Left lung (tissue), 10 donors: ENCODE data around the gene C11orf68. TPM values are rescaled to one million over a fixed set of nuclear protein-coding genes. Genes with fewer than 3 reads are reported as not detected.

Source experiments
- ATAC-seq: fragments of 200-7000 bp; cut with Tn5 transposase; one replicate; pipeline ENCODE4 v1.9.1; 2020; ENCODE audit warnings: moderate library complexity
- DNase-seq, 4 donors: peaks; one replicate each; pipeline ENCODE4 v3.0.0-alpha.2; 2013 to 2020
- H3K27ac ChIP-seq, 2 donors: fragments of 200-600 bp; sonication (generic) in 1 of 2; one replicate each; pipeline versions ENCODE4 v1.5.0 to v1.8.0; 2020 to 2021
- H3K27me3 ChIP-seq, 2 donors: fragments of 200-600 bp; sonication (generic) in 1 of 2; one replicate each; pipeline versions ENCODE4 v1.5.0 to v1.8.0; 2020 to 2021
- H3K36me3 ChIP-seq, 2 donors: fragments of 200-600 bp; sonication (generic) in 1 of 2; one replicate each; pipeline versions ENCODE4 v1.5.0 to v1.8.0; 2020 to 2021
- H3K4me1 ChIP-seq, 2 donors: fragments of 200-600 bp; one replicate each; pipeline ENCODE4 v1.8.0; 2021
- H3K4me3 ChIP-seq, 2 donors: fragments of 200-600 bp; sonication (generic) in 1 of 2; one replicate each; pipeline versions ENCODE4 v1.5.0 to v1.8.0; 2020 to 2021; ENCODE audit warnings: mild to moderate bottlenecking in 1 of 2
- H3K9me3 ChIP-seq, 2 donors: fragments of 200-600 bp; sonication (generic) in 1 of 2; one replicate each; pipeline versions ENCODE4 v1.5.0 to v1.8.0; 2020 to 2021
- intact Hi-C, 2 donors: fragments of 100-400 bp; cut with DNase I; formaldehyde crosslinking; loops; one replicate each; pipeline versions ENCODE4 v1.11.2 to v1.14.2; 2022
- polyA plus RNA-seq, 6 donors: library from polyadenylated mRNA; unstranded; fragments of 120-200 nt; gene quantifications; one replicate each; pipeline ENCODE4 v1.2.1, GENCODE V29; 2013; ENCODE audit not compliant: insufficient read length in 6 of 6
- total RNA-seq, 2 donors: library from RNA; stranded (reverse); fragmentation: NEBNext Ultra II Directional; extraction: Animal tissue kit (Norgen Biotek cat#: 25700); gene quantifications; one replicate each; pipeline ENCODE4 v1.2.1, GENCODE V29; 2021
- TF ChIP-seq, protein P1 (sequence below), 2 donors: fragments of 200-600 bp; sonication (generic) in 1 of 2; IDR thresholded peaks; one replicate each; pipeline versions ENCODE4 v1.5.0 to v1.8.0; 2021; ENCODE audit warnings: antibody characterized with exemption in 2 of 2
- donor health status: DM: no; HTN: yes; CAD: no.
- donor health status: DM: no; HTN: no; CAD: no.

The C11orf68 gene
- total and polyA plus RNA-seq, 8 donors, result 29.6 to 36.9 (median 34.2) TPM

DNA sequence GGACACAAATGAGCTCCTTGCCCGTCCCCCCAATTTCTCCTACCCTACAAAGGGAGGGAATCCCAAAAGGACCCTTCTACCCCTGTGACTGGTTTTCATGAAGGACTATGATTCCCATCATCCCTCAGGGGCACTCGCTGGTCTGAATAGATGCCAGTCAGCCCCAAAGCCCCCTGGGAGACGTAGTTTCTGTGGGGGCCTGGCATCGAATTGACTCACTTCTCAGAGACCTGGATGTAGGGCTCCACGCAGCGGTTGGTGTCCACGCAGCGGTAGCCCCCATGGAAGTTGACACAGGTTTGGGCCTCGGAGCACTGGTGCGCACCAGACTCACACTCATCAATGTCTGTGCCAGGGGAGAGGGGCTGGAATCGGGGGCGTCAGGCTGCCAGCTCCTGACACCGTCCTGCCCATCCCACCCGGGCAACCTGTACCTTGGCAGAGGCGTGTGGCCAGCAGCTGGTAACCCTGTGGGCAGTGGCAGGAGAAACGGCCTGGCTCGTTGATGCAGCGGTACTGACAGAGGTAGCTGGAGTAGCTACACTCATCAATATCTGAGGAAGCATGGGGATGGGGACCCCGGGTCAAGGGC lies 50.7 kb downstream of the C11orf68 start:
- no peaks in the 10 kb centered on the region for H3K9me3 ChIP-seq
- intact Hi-C loops, result no loop called here
- DNase-seq, result peak in 1 of 4 donors; percentile 50
- no peak for ATAC-seq
- peaks cover 0 to 54% of the 10 kb centered on the region in 2 donors for H3K4me1 ChIP-seq
- no peak overlapping the region for H3K4me3 ChIP-seq
- H3K27me3 ChIP-seq, result no peaks in the 10 kb centered on the region
- H3K27ac ChIP-seq, result no peak overlapping the region
- H3K36me3 ChIP-seq, result peaks cover 0 to 55% of the 10 kb centered on the region in 2 donors
- TF ChIP-seq, protein P1, sequence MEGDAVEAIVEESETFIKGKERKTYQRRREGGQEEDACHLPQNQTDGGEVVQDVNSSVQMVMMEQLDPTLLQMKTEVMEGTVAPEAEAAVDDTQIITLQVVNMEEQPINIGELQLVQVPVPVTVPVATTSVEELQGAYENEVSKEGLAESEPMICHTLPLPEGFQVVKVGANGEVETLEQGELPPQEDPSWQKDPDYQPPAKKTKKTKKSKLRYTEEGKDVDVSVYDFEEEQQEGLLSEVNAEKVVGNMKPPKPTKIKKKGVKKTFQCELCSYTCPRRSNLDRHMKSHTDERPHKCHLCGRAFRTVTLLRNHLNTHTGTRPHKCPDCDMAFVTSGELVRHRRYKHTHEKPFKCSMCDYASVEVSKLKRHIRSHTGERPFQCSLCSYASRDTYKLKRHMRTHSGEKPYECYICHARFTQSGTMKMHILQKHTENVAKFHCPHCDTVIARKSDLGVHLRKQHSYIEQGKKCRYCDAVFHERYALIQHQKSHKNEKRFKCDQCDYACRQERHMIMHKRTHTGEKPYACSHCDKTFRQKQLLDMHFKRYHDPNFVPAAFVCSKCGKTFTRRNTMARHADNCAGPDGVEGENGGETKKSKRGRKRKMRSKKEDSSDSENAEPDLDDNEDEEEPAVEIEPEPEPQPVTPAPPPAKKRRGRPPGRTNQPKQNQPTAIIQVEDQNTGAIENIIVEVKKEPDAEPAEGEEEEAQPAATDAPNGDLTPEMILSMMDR (IDR thresholded peaks at IDR 0.05), result no peak

DNA sequence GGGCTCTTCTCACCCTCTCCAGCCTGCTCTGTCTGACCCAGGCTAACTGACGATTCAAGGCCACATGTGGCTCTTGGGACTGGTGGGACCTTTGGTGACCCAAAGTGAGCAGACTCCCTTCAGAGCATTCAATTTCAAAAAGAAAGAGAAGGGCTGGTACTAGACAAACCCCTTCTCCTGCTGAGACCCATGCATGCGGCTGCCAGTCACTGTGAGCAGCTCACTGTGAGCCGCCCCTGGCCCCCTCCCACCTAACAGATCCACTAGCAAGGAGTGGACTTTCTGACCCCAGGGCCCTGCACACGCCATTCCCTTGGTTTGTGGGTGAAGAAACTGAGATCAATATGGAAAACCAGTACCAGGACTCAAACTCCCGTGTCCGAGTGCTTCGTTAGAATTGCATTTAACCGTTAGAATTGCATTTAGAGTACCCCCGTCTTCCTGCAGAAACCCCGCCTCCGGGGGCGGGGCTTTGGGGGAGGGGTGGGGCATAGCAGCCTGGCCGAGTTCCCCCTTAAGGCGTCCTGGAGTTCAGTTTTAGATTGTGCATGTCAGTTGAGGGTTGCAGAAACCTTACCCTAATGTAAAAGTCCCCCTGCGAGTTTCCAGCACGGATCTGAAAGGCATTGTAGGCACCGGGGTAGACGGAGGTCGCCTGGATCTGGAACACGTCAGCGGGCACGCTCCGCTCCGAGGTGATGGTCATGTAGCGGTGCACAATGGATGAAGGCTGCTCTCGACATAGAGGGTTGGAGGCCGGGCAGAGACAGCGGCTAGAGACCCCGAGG lies 51.4 kb downstream of the C11orf68 start:
- ATAC-seq (no peak), DNase-seq (peak in 1 of 4 donors; percentile 74)
- Histone ChIP-seq H3K27ac (no peak overlapping the region), H3K36me3 (peaks cover 0 to 62% of the 10 kb centered on the region in 2 donors), H3K9me3 (no peaks in the 10 kb centered on the region), H3K4me1 (peaks cover 0 to 54% of the 10 kb centered on the region in 2 donors), H3K4me3 (no peak overlapping the region), H3K27me3 (no peaks in the 10 kb centered on the region)
- intact Hi-C loops, result no loop called here
- TF ChIP-seq, protein P1 (IDR thresholded peaks at IDR 0.05), result no peak

Other genes with a start within 250 kb of the C11orf68 start
- gene KAT5, start 206.8 kb downstream of the C11orf68 start, total RNA-seq, result 10 to 100 TPM; 57.0 to 67.1 TPM
- gene KAT5, start 206.8 kb downstream of the C11orf68 start, polyA plus RNA-seq, result 10 to 100 TPM; 58.4 to 69.2 (median 64.5) TPM
- gene RNASEH2C, start 198.3 kb downstream of the C11orf68 start, total RNA-seq, result 10 to 100 TPM; 46.0 to 70.1 TPM
- gene RNASEH2C, start 198.3 kb downstream of the C11orf68 start, polyA plus RNA-seq, result 10 to 100 TPM; 34.7 to 52.5 (median 37.2) TPM
- gene AP5B1, start 138.1 kb downstream of the C11orf68 start, total RNA-seq, result 10 to 100 TPM; 22.6 to 39.0 TPM
- 1 to 10 TPM; 2.9 to 4.5 (median 3.5) TPM for gene AP5B1, start 138.1 kb downstream of the C11orf68 start, polyA plus RNA-seq
- gene OVOL1, start 132.0 kb downstream of the C11orf68 start, total RNA-seq, result under 1 TPM; 0.37 to 0.41 TPM
- under 1 TPM; 0.20 to 0.45 (median 0.31) TPM for gene OVOL1, start 132.0 kb downstream of the C11orf68 start, polyA plus RNA-seq
- 1 to 10 TPM in 1 of 2 donors, under 1 TPM in 1; 0.24 to 1.9 TPM for gene SNX32, start 85.1 kb downstream of the C11orf68 start, total RNA-seq
- 1 to 10 TPM; 2.5 to 4.4 (median 3.1) TPM for gene SNX32, start 85.1 kb downstream of the C11orf68 start, polyA plus RNA-seq
- 1,000 to 10,000 TPM in 1 of 2 donors, 100 to 1,000 TPM in 1; 790 to 1,162 TPM for gene CFL1, start 60.9 kb downstream of the C11orf68 start, total RNA-seq
- 100 to 1,000 TPM; 599 to 799 (median 752) TPM for gene CFL1, start 60.9 kb downstream of the C11orf68 start, polyA plus RNA-seq
- gene MUS81, start 58.6 kb downstream of the C11orf68 start, total RNA-seq, result 10 to 100 TPM; 43.4 to 50.7 TPM
- 10 to 100 TPM; 44.7 to 55.0 (median 52.0) TPM for gene MUS81, start 58.6 kb downstream of the C11orf68 start, polyA plus RNA-seq
- gene EFEMP2, start 46.3 kb downstream of the C11orf68 start, total RNA-seq, result 100 to 1,000 TPM in 1 of 2 donors, 10 to 100 TPM in 1; 67.6 to 113 TPM
- 100 to 1,000 TPM; 111 to 169 (median 152) TPM for gene EFEMP2, start 46.3 kb downstream of the C11orf68 start, polyA plus RNA-seq
- gene CTSW, start 39.2 kb downstream of the C11orf68 start, total RNA-seq, result 1 to 10 TPM; 5.8 to 9.1 TPM
- 1 to 10 TPM; 2.7 to 7.2 (median 5.7) TPM for gene CTSW, start 39.2 kb downstream of the C11orf68 start, polyA plus RNA-seq
- 10 to 100 TPM; 56.5 to 69.6 TPM for gene FIBP, start 30.6 kb downstream of the C11orf68 start, total RNA-seq
- 10 to 100 TPM; 72.3 to 83.0 (median 77.7) TPM for gene FIBP, start 30.6 kb downstream of the C11orf68 start, polyA plus RNA-seq
- 10 to 100 TPM; 23.3 to 32.0 TPM for gene CCDC85B, start 28.4 kb downstream of the C11orf68 start, total RNA-seq
- gene CCDC85B, start 28.4 kb downstream of the C11orf68 start, polyA plus RNA-seq, result 10 to 100 TPM; 10.0 to 23.8 (median 15.1) TPM
- 10 to 100 TPM in 1 of 2 donors, 1 to 10 TPM in 1; 3.4 to 16.3 TPM for gene FOSL1, start 18.7 kb downstream of the C11orf68 start, total RNA-seq
- gene FOSL1, start 18.7 kb downstream of the C11orf68 start, polyA plus RNA-seq, result under 1 TPM in 4 of 6 donors, not detected in 2; 0.17 to 0.22 (median 0.21) TPM
- gene DRAP1, start 364 bp upstream of the C11orf68 start, total RNA-seq, result 10 to 100 TPM; 61.0 to 64.5 TPM
- 100 to 1,000 TPM in 1 of 6 donors, 10 to 100 TPM in 5; 69.2 to 112 (median 91.8) TPM for gene DRAP1, start 364 bp upstream of the C11orf68 start, polyA plus RNA-seq
- not detected for gene TSGA10IP, start 26.4 kb upstream of the C11orf68 start, total RNA-seq
- 1 to 10 TPM in 1 of 6 donors, under 1 TPM in 4, not detected in 1; 0.26 to 1.0 (median 0.79) TPM for gene TSGA10IP, start 26.4 kb upstream of the C11orf68 start, polyA plus RNA-seq
- 10 to 100 TPM; 34.1 to 50.8 TPM for gene SART1, start 42.7 kb upstream of the C11orf68 start, total RNA-seq
- 10 to 100 TPM; 40.0 to 55.4 (median 46.3) TPM for gene SART1, start 42.7 kb upstream of the C11orf68 start, polyA plus RNA-seq
- 10 to 100 TPM; 28.4 to 30.5 TPM for gene EIF1AD, start 83.1 kb upstream of the C11orf68 start, total RNA-seq
- gene EIF1AD, start 83.1 kb upstream of the C11orf68 start, polyA plus RNA-seq, result 10 to 100 TPM; 23.6 to 30.5 (median 27.4) TPM
- 100 to 1,000 TPM; 161 to 183 TPM for gene BANF1, start 83.4 kb upstream of the C11orf68 start, total RNA-seq
- gene BANF1, start 83.4 kb upstream of the C11orf68 start, polyA plus RNA-seq, result 100 to 1,000 TPM; 211 to 248 (median 228) TPM
- gene CST6, start 92.9 kb upstream of the C11orf68 start, total RNA-seq, result 10 to 100 TPM; 20.3 to 46.5 TPM
- 1 to 10 TPM in 1 of 6 donors, under 1 TPM in 5; 0.18 to 1.3 (median 0.46) TPM for gene CST6, start 92.9 kb upstream of the C11orf68 start, polyA plus RNA-seq
- 1 to 10 TPM; 1.2 to 2.6 TPM for gene CATSPER1, start 107.4 kb upstream of the C11orf68 start, total RNA-seq
- gene CATSPER1, start 107.4 kb upstream of the C11orf68 start, polyA plus RNA-seq, result under 1 TPM in 1 of 6 donors, not detected in 5; 0.24 TPM
- gene GAL3ST3, start 130.1 kb upstream of the C11orf68 start, total RNA-seq, result not detected
- under 1 TPM in 5 of 6 donors, not detected in 1; 0.09 to 0.63 (median 0.20) TPM for gene GAL3ST3, start 130.1 kb upstream of the C11orf68 start, polyA plus RNA-seq
- gene SF3B2, start 133.3 kb upstream of the C11orf68 start, total RNA-seq, result 100 to 1,000 TPM; 122 to 160 TPM
- 100 to 1,000 TPM; 192 to 233 (median 218) TPM for gene SF3B2, start 133.3 kb upstream of the C11orf68 start, polyA plus RNA-seq
- gene PACS1, start 151.2 kb upstream of the C11orf68 start, total RNA-seq, result 10 to 100 TPM; 53.7 to 54.7 TPM
- gene PACS1, start 151.2 kb upstream of the C11orf68 start, polyA plus RNA-seq, result 10 to 100 TPM; 50.7 to 57.5 (median 55.6) TPM